Endothelial cell of umbilical vein (primary cell): ENCODE results near the gene SERPINB11. TPM values are rescaled to one million over a fixed set of nuclear protein-coding genes. Genes with fewer than 3 reads are reported as not detected.
"Not testable (repeated sequence)": the region's sequence is repeated elsewhere in the genome, so short reads cannot be mapped to it uniquely, and the experiment has no call there.

ENCODE experiments used
- BruUV-seq: library from RNA; stranded (reverse); fragments of 400-500 nt; replicated peaks from 2 replicates; lab custom pipeline; 2021; lab: Mats Ljungman, UMichigan
- CTCF ChIA-PET: fragments of 300-600, 350-600 bp; sonication (Branson Sonifier 250); formaldehyde crosslinking; loops from one replicate; lab custom pipeline; 2021; ENCODE audit warnings: antibody characterized with exemption, inconsistent platforms; lab: Charles Lee
- POLR2A ChIA-PET: fragments of 300-600, 350-600 bp; sonication (Branson Sonifier 250); formaldehyde crosslinking; loops from one replicate; lab custom pipeline; 2021; ENCODE audit warnings: antibody characterized with exemption, inconsistent platforms; lab: Charles Lee
- DNase-seq: peaks from one replicate; pipeline ENCODE4 v3.0.0-alpha.2; 2011; ENCODE audit warnings: low read depth, low spot score
- FAIRE-seq: peaks from 2 replicates; lab custom pipeline; 2011; peaks lifted over from hg19 to GRCh38; lab: Jason Lieb, UNC
- H2AFZ ChIP-seq: 2 replicates; pipeline ENCODE4 v1.6.0; 2012; ENCODE audit warnings: low read depth, low read length, control low read depth, inconsistent platforms
- H3K27ac ChIP-seq: 2 replicates; pipeline ENCODE4 v1.5.1; 2011; ENCODE audit warnings: low read depth, mild to moderate bottlenecking, control low read depth, low read length, moderate library complexity; ENCODE audit not compliant: insufficient read depth
- H3K27me3 ChIP-seq, 2 experiments: 2 replicates each; pipeline versions ENCODE4 v1.6.0 to v1.6.1; 2011; ENCODE audit warnings: low read length in 2 of 2, mixed read lengths in 1 of 2; ENCODE audit not compliant: control insufficient read depth in 2 of 2, insufficient read depth in 2 of 2
- H3K36me3 ChIP-seq, 2 experiments: 2 replicates in 1 of 2; 3 replicates in 1 of 2; pipeline ENCODE4 v1.5.1; 2011; ENCODE audit warnings: low read length in 2 of 2, mild to moderate bottlenecking in 1 of 2, moderate library complexity in 1 of 2; ENCODE audit not compliant: control insufficient read depth in 2 of 2, insufficient read depth in 2 of 2; ENCODE audit errors: extremely low read depth in 1 of 2
- H3K4me1 ChIP-seq: 3 replicates; pipeline ENCODE4 v1.5.1; 2011; ENCODE audit warnings: mild to moderate bottlenecking, low read length; ENCODE audit not compliant: control insufficient read depth, insufficient read depth; ENCODE audit errors: extremely low read depth
- H3K4me2 ChIP-seq: 2 replicates; pipeline ENCODE4 v1.6.1; 2011; ENCODE audit warnings: low read length, control low read depth, mixed read lengths; ENCODE audit not compliant: insufficient read depth
- H3K4me3 ChIP-seq, 3 experiments: fragments of 200-600 bp in 1 of 3; sonication (generic), shearing (Covaris generic) in 1 of 3; replicated peaks in 1 of 3; 2 replicates each; pipeline ENCODE4 v1.5.1; 2011 to 2016; ENCODE audit warnings: control low read depth in 3 of 3, low read length in 3 of 3, mild to moderate bottlenecking in 2 of 3, inconsistent platforms in 1 of 3, low read depth in 1 of 3, moderate library complexity in 1 of 3; ENCODE audit not compliant: insufficient read depth in 1 of 3
- H3K79me2 ChIP-seq: 2 replicates; pipeline ENCODE4 v1.6.0; 2012; ENCODE audit warnings: low read length, inconsistent platforms; ENCODE audit not compliant: control insufficient read depth, insufficient read depth
- H3K9ac ChIP-seq: replicated peaks from 2 replicates; pipeline ENCODE3; 2011; ENCODE audit warnings: low read length, control low read depth; ENCODE audit not compliant: insufficient read depth; ENCODE audit errors: extremely low read depth
- H3K9me1 ChIP-seq: replicated peaks from 3 replicates; pipeline ENCODE4 v1.6.0; 2011; ENCODE audit warnings: mild to moderate bottlenecking, low read length; ENCODE audit not compliant: control insufficient read depth, insufficient read depth; ENCODE audit errors: extremely low read depth
- H3K9me3 ChIP-seq: replicated peaks from 2 replicates; pipeline ENCODE4 v1.5.1; 2012; ENCODE audit warnings: low read length, inconsistent platforms; ENCODE audit not compliant: control insufficient read depth, insufficient read depth
- H4K20me1 ChIP-seq: replicated peaks from 2 replicates; pipeline ENCODE3; 2011; ENCODE audit warnings: mild to moderate bottlenecking, low read length; ENCODE audit not compliant: control insufficient read depth, insufficient read depth; ENCODE audit errors: extremely low read depth
- CTCF ChIP-seq, 2 donors: IDR thresholded peaks; 1 replicate in 1 of 2; 2 replicates in 1 of 2; pipeline ENCODE4 v1.5.1; 2011; ENCODE audit warnings: low read length in 2 of 2, mild to moderate bottlenecking in 2 of 2, moderate library complexity in 2 of 2, control low read depth in 1 of 2, inconsistent platforms in 1 of 2, low read depth in 1 of 2; ENCODE audit not compliant: insufficient read depth in 1 of 2; ENCODE audit errors: extremely low read depth in 1 of 2
- EZH2 ChIP-seq: IDR thresholded peaks from 2 replicates; pipeline ENCODE4 v1.6.1; 2012; ENCODE audit warnings: borderline replicate concordance, low read depth, mild to moderate bottlenecking, moderate library complexity, low read length, inconsistent platforms; ENCODE audit not compliant: severe bottlenecking
- FOS ChIP-seq: IDR thresholded peaks from 2 replicates; pipeline ENCODE4 v1.6.1; 2011; ENCODE audit warnings: mild to moderate bottlenecking, low read length, moderate library complexity, borderline replicate concordance; ENCODE audit not compliant: insufficient read depth
- GATA2 ChIP-seq: IDR thresholded peaks from 2 replicates; pipeline ENCODE4 v1.7.0; 2011; ENCODE audit warnings: low read depth, mild to moderate bottlenecking, moderate library complexity, mixed read lengths, low read length; ENCODE audit not compliant: insufficient read length, insufficient read depth
- JUN ChIP-seq: IDR thresholded peaks from 2 replicates; pipeline ENCODE4 v1.6.1; 2011; ENCODE audit warnings: borderline replicate concordance, low read depth; ENCODE audit not compliant: insufficient read length, insufficient read depth
- MAX ChIP-seq: IDR thresholded peaks from 2 replicates; pipeline ENCODE4 v1.6.1; 2011; ENCODE audit not compliant: insufficient read depth, insufficient read length
- MYC ChIP-seq: IDR thresholded peaks from one replicate; pipeline ENCODE4 v1.6.1; 2011; ENCODE audit warnings: mild to moderate bottlenecking, low read depth, low read length
- POLR2A ChIP-seq: IDR thresholded peaks from 2 replicates; pipeline ENCODE4 v1.6.1; 2012; ENCODE audit warnings: low read depth, mild to moderate bottlenecking, control low read depth, low read length
- POLR2AphosphoS5 ChIP-seq: IDR thresholded peaks from 2 replicates; pipeline ENCODE4 v1.6.1; 2012; ENCODE audit warnings: low read depth, mild to moderate bottlenecking, control low read depth, low read length, moderate library complexity; ENCODE audit not compliant: insufficient read depth
- dilution Hi-C: fragments of 300-500 bp; cut with MboI; formaldehyde crosslinking; loops from one replicate; pipeline ENCODE4 v1.15.0; 2019; ENCODE audit warnings: low sequenced_read_pairs; ENCODE audit not compliant: extremely low pct_ligation_motif_present
- intact Hi-C: fragments of 100-400 bp; cut with micrococcal nuclease; formaldehyde crosslinking; loops from one replicate; pipeline ENCODE4 v1.10.0; 2022
- polyA plus RNA-seq, 4 experiments: library from polyadenylated mRNA; depleted of rRNA in 3 of 4; stranded (reverse) in 3 of 4; unstranded in 1 of 4; fragments of >200 nt; gene quantifications; 2 replicates each; pipeline versions ENCODE4 v1.2.1 to v1.2.3, GENCODE V29; 2011 to 2012; ENCODE audit warnings: missing spikeins in 1 of 4
- total RNA-seq: library from RNA; stranded (reverse); gene quantifications from 2 replicates; pipeline ENCODE4 v1.2.3, GENCODE V29; 2021

Gene SERPINB11
- total and polyA plus RNA-seq, 2 donors (not counting 3 experiments of a cell fraction or from before 2014, with no cell fraction given), result not detected

- Histone ChIP-seq H3K79me2 (no peaks in the 10 kb centered on the region), H2AFZ (no peak overlapping the region), H4K20me1 (no peaks in the 10 kb centered on the region), H3K9me3 (no peaks in the 10 kb centered on the region), H3K27me3 (no peaks in the 10 kb centered on the region), H3K9ac (no peak overlapping the region), H3K4me2 (no peak overlapping the region), H3K4me1 (no peaks in the 10 kb centered on the region), H3K4me3 (no peak overlapping the region), H3K9me1 (no peaks in the 10 kb centered on the region), H3K36me3 (no peaks in the 10 kb centered on the region), H3K27ac (no peak overlapping the region)
- DNase-seq (no peak), FAIRE-seq (no peak)
- intact Hi-C loops (no loop called here), dilution Hi-C loops (no loop called here)
- ChIA-PET POLR2A (no interaction called here), CTCF (no interaction called here)
- no TSS peak for BruUV-seq
- TF ChIP-seq EZH2, result no peak
- TF ChIP-seq FOS, result no peak
- TF ChIP-seq POLR2AphosphoS5, result no peak
- no peak for TF ChIP-seq GATA2
- no peak for TF ChIP-seq JUN
- TF ChIP-seq POLR2A, result no peak
- no peak for TF ChIP-seq MYC
- no peak for TF ChIP-seq CTCF (IDR thresholded peaks at IDR 0.05; ENCODE audit: extremely low read depth in 1 of 2, insufficient read depth in 1 of 2, low read depth in 1 of 2, low read length in 2 of 2)
- TF ChIP-seq MAX, result no peak
These were observed 56.0 kb downstream of the SERPINB11 start for GRCh38 chr18:63758615-63759240.

- BruUV-seq, H3K79me2 ChIP-seq, H2AFZ ChIP-seq, H3K4me3 ChIP-seq, H3K36me3 ChIP-seq, H3K27me3 ChIP-seq, FAIRE-seq, H3K9me3 ChIP-seq, CTCF ChIA-PET, H4K20me1 ChIP-seq, H3K9ac ChIP-seq, H3K9me1 ChIP-seq, DNase-seq, POLR2A ChIA-PET, H3K27ac ChIP-seq, H3K4me1 ChIP-seq, dilution Hi-C loops, intact Hi-C loops, H3K4me2 ChIP-seq: not testable (repeated sequence)
These were observed 57.0 kb downstream of the SERPINB11 start for GRCh38 chr18:63759786-63760185.
